ENCODE measurements around the gene METTL25. TPM values are rescaled to one million over a fixed set of nuclear protein-coding genes. Genes with fewer than 3 reads are reported as not detected.
A peak's percentile ranks its signal among the peaks of the same experiment; 100 is the strongest.

The METTL25 gene
- total RNA-seq, 1 donor from 2014 or later, result 10.4 TPM

- no peak for DNase-seq (ENCODE audit: low read depth, low spot score)
Measured at GRCh38 chr12:82406651-82407050, 48.3 kb downstream of the METTL25 start.

GRCh38 chr12:82407481-82407880 lies 49.2 kb downstream of the METTL25 start:
- DNase-seq (ENCODE audit: low read depth, low spot score), result peak; percentile 86

GRCh38 chr12:82408844-82409243 lies 50.5 kb downstream of the METTL25 start:
- DNase-seq (ENCODE audit: low read depth, low spot score), result no peak

- DNase-seq (ENCODE audit: low read depth, low spot score), result no peak
Measured at GRCh38 chr12:82411546-82412230, 53.4 kb downstream of the METTL25 start.

GRCh38 chr12:82412246-82412645 lies 53.9 kb downstream of the METTL25 start:
- no peak for DNase-seq (ENCODE audit: low read depth, low spot score)

- DNase-seq (ENCODE audit: low read depth, low spot score), result no peak
Measured at GRCh38 chr12:82414044-82414443, 55.7 kb downstream of the METTL25 start.

- no peak for DNase-seq (ENCODE audit: low read depth, low spot score)
Measured at GRCh38 chr12:82414926-82415325, 56.6 kb downstream of the METTL25 start.

GRCh38 chr12:82415402-82415801 lies 57.1 kb downstream of the METTL25 start:
- no peak for DNase-seq (ENCODE audit: low read depth, low spot score)

- no peak for DNase-seq (ENCODE audit: low read depth, low spot score)
Measured at GRCh38 chr12:82425241-82425640, 66.9 kb downstream of the METTL25 start.

GRCh38 chr12:82426081-82426480 lies 67.8 kb downstream of the METTL25 start:
- no peak for DNase-seq (ENCODE audit: low read depth, low spot score)

GRCh38 chr12:82426586-82426985 lies 68.3 kb downstream of the METTL25 start:
- DNase-seq (ENCODE audit: low read depth, low spot score), result no peak

GRCh38 chr12:82430541-82431145 lies 72.3 kb downstream of the METTL25 start:
- no peak for DNase-seq (ENCODE audit: low read depth, low spot score)

- DNase-seq (ENCODE audit: low read depth, low spot score), result no peak
Measured at GRCh38 chr12:82434392-82434911, 76.1 kb downstream of the METTL25 start.

- DNase-seq (ENCODE audit: low read depth, low spot score), result no peak
Measured at GRCh38 chr12:82436354-82436753, 78.0 kb downstream of the METTL25 start.

GRCh38 chr12:82437744-82438143 lies 79.4 kb downstream of the METTL25 start:
- no peak for DNase-seq (ENCODE audit: low read depth, low spot score)

- no peak for DNase-seq (ENCODE audit: low read depth, low spot score)
Measured at GRCh38 chr12:82438356-82438755, 80.0 kb downstream of the METTL25 start.

- no peak for DNase-seq (ENCODE audit: low read depth, low spot score)
Measured at GRCh38 chr12:82440885-82441284, 82.6 kb downstream of the METTL25 start.

- DNase-seq (ENCODE audit: low read depth, low spot score), result no peak
Measured at GRCh38 chr12:82448911-82449578, 90.7 kb downstream of the METTL25 start.

- no peak for DNase-seq (ENCODE audit: low read depth, low spot score)
Measured at GRCh38 chr12:82456633-82457032, 98.3 kb downstream of the METTL25 start.

- no peak for DNase-seq (ENCODE audit: low read depth, low spot score)
Measured at GRCh38 chr12:82458101-82458500, 99.8 kb downstream of the METTL25 start.

GRCh38 chr12:82461393-82461792 lies 103.1 kb downstream of the METTL25 start:
- peak; percentile 30 for DNase-seq (ENCODE audit: low read depth, low spot score)

- no peak for DNase-seq (ENCODE audit: low read depth, low spot score)
Measured at GRCh38 chr12:82461836-82462235, 103.5 kb downstream of the METTL25 start.

Measured in pulmonary artery endothelial cell (primary cell).